AG04449 (cell line): ENCODE results near the gene ADGRB3.

ENCODE experiments used
- CTCF ChIA-PET: fragments of 350-600 bp; formaldehyde crosslinking; extraction: SDS; loops from one replicate; lab custom pipeline; 2021; ENCODE audit warnings: antibody characterized with exemption; lab: Yijun Ruan, JAX
- POLR2A ChIA-PET: fragments of 400-600, 350-600 bp; formaldehyde crosslinking; extraction: SDS; loops from one replicate; lab custom pipeline; 2020; ENCODE audit warnings: antibody characterized with exemption, inconsistent platforms; lab: Yijun Ruan, JAX
- DNase-seq: peaks from one replicate; pipeline ENCODE4 v3.0.0-alpha.2; 2010; ENCODE audit warnings: low read depth, low spot score
- H3K4me3 ChIP-seq: 2 replicates; pipeline ENCODE4 v1.5.1; 2011; ENCODE audit warnings: low read depth, mild to moderate bottlenecking, control low read depth, low read length
- CTCF ChIP-seq: IDR thresholded peaks from one replicate; pipeline ENCODE4 v1.5.1; 2011; ENCODE audit warnings: mild to moderate bottlenecking, moderate library complexity, low read length, control low read depth, inconsistent platforms; ENCODE audit not compliant: insufficient read depth; ENCODE audit errors: missing control alignments

ADGRB3 gene

GRCh38 chr6:68697394-68697793 lies 62.3 kb downstream of the ADGRB3 start:
- ChIA-PET POLR2A (no interaction called here), CTCF (no interaction called here)
- H3K4me3 ChIP-seq: no peak overlapping the region
- DNase-seq: no peak
- no peak for TF ChIP-seq CTCF

- DNase-seq: no peak
- TF ChIP-seq CTCF: no peak
- CTCF ChIA-PET: no interaction called here
- no peak overlapping the region for H3K4me3 ChIP-seq
- POLR2A ChIA-PET: no interaction called here
Measured at GRCh38 chr6:68701159-68701558, 66.1 kb downstream of the ADGRB3 start.

GRCh38 chr6:68704485-68704884 lies 69.4 kb downstream of the ADGRB3 start:
- POLR2A ChIA-PET: no interaction called here
- no peak for DNase-seq
- no peak for TF ChIP-seq CTCF
- CTCF ChIA-PET: no interaction called here
- no peak overlapping the region for H3K4me3 ChIP-seq

- ChIA-PET POLR2A (no interaction called here), CTCF (no interaction called here)
- DNase-seq: no peak
- TF ChIP-seq CTCF: no peak
- H3K4me3 ChIP-seq: no peak overlapping the region
Measured at GRCh38 chr6:68709091-68709490, 74.0 kb downstream of the ADGRB3 start.

- CTCF ChIA-PET: no interaction called here
- POLR2A ChIA-PET: no interaction called here
Measured at GRCh38 chr6:68709882-68710281, 74.8 kb downstream of the ADGRB3 start.

GRCh38 chr6:68710496-68710895 lies 75.4 kb downstream of the ADGRB3 start:
- ChIA-PET CTCF (no interaction called here), POLR2A (no interaction called here)
- no peak for TF ChIP-seq CTCF
- DNase-seq: no peak
- no peak overlapping the region for H3K4me3 ChIP-seq

More at GRCh38 chr6:68709882-68710281, 74.8 kb downstream of the ADGRB3 start:
- no peak for DNase-seq
- no peak overlapping the region for H3K4me3 ChIP-seq
- no peak for TF ChIP-seq CTCF

- DNase-seq: no peak
- CTCF ChIA-PET: no interaction called here
- POLR2A ChIA-PET: no interaction called here
- no peak overlapping the region for H3K4me3 ChIP-seq
- no peak for TF ChIP-seq CTCF
Measured at GRCh38 chr6:68710916-68711315, 75.8 kb downstream of the ADGRB3 start.
